NCI-H82 treated with DMSO at 0.1 percent for 48 hours (cell line): ENCODE data around the gene GRIA2.
A peak's percentile ranks its signal among the peaks of the same experiment; 100 is the strongest.
"Not testable (repeated sequence)": the region's sequence is repeated elsewhere in the genome, so short reads cannot be mapped to it uniquely, and the experiment has no call there.

Source experiments
- DNase-seq: peaks from one replicate; lab custom pipeline; 2025; ENCODE audit not compliant: unreplicated experiment; lab: John Stamatoyannopoulos, UW

The GRIA2 gene

GRCh38 chr4:157220371-157220881 is at the start of gene GRIA2:
Gene GRIA2, plus strand, starts transcription at chr4:157220728. Its CDS starts 315 bp downstream, at chr4:157221043.
- DNase-seq: peak; percentile 28

- DNase-seq: no peak
These were observed 48.5 kb upstream of the GRIA2 start for GRCh38 chr4:157172011-157172410.

- not testable (repeated sequence) for DNase-seq
These were observed 40.3 kb upstream of the GRIA2 start for GRCh38 chr4:157180268-157180667.

GRCh38 chr4:157184300-157184699 is 36.2 kb upstream of the GRIA2 start:
- no peak for DNase-seq

- no peak for DNase-seq
These were observed 35.2 kb upstream of the GRIA2 start for GRCh38 chr4:157185363-157185762.

GRCh38 chr4:157195374-157195773 is 25.2 kb upstream of the GRIA2 start:
- no peak for DNase-seq

GRCh38 chr4:157196046-157196445 is 24.5 kb upstream of the GRIA2 start:
- no peak for DNase-seq

- DNase-seq: no peak
These were observed 15.8 kb upstream of the GRIA2 start for GRCh38 chr4:157204634-157205244.

GRCh38 chr4:157217708-157218107 is 2.8 kb upstream of the GRIA2 start:
- DNase-seq: no peak

- DNase-seq: no peak
These were observed 687 bp upstream of the GRIA2 start for GRCh38 chr4:157219711-157220370.

GRCh38 chr4:157221426-157221894 is 932 bp downstream of the GRIA2 start:
- DNase-seq: no peak

- peak; percentile 34 for DNase-seq
These were observed 1.6 kb downstream of the GRIA2 start for GRCh38 chr4:157221895-157222770.

- no peak for DNase-seq
These were observed 2.2 kb downstream of the GRIA2 start for GRCh38 chr4:157222771-157223160.

- no peak for DNase-seq
These were observed 2.9 kb downstream of the GRIA2 start for GRCh38 chr4:157223456-157223855.

- DNase-seq: no peak
These were observed 4.6 kb downstream of the GRIA2 start for GRCh38 chr4:157225096-157225495.

- DNase-seq: no peak
These were observed 5.5 kb downstream of the GRIA2 start for GRCh38 chr4:157226035-157226434.

GRCh38 chr4:157226601-157227000 is 6.1 kb downstream of the GRIA2 start:
- DNase-seq: no peak

- no peak for DNase-seq
These were observed 11.0 kb downstream of the GRIA2 start for GRCh38 chr4:157231525-157231924.

GRCh38 chr4:157242871-157243270 is 22.3 kb downstream of the GRIA2 start:
- DNase-seq: no peak

- DNase-seq: no peak
These were observed 23.8 kb downstream of the GRIA2 start for GRCh38 chr4:157244348-157244747.

- no peak for DNase-seq
These were observed 24.8 kb downstream of the GRIA2 start for GRCh38 chr4:157245351-157245750.

GRCh38 chr4:157246964-157247363 is 26.4 kb downstream of the GRIA2 start:
- no peak for DNase-seq
